ENCODE results near the gene DSP. TPM values are rescaled to one million over a fixed set of nuclear protein-coding genes. Genes with fewer than 3 reads are reported as not detected.
A peak's percentile ranks its signal among the peaks of the same experiment; 100 is the strongest.

The DSP gene
- total and polyA plus RNA-seq, 2 of the 13 experiments (the other 11 are each of a cell fraction or from before 2014, with no cell fraction given), result 89.8 to 117 TPM

GRCh38 chr6:7523922-7524321 lies 17.5 kb upstream of the DSP start:
- Histone ChIP-seq H3K27me3 (ENCODE audit: control insufficient read depth in 1 of 2, insufficient read depth in 2 of 2, low read length in 2 of 2) (peaks cover 0 to 19% of the 10 kb centered on the region in 2 experiments; a peak in 3 of 5 replicates), H3K36me3 (replicated peaks in 1 of 2; ENCODE audit: control insufficient read depth in 1 of 2, insufficient read depth in 2 of 2, low read length in 2 of 2) (no peaks in the 10 kb centered on the region), H2AFZ (ENCODE audit: low read length) (no peak overlapping the region), H4K20me1 (ENCODE audit: insufficient read depth, low read length) (no peaks in the 10 kb centered on the region), H3K4me2 (ENCODE audit: low read depth, low read length) (no peak overlapping the region), H3K27ac (ENCODE audit: extremely low read length, insufficient read depth, low read length) (no peak overlapping the region), H3K4me1 (ENCODE audit: insufficient read depth, low read length) (no peaks in the 10 kb centered on the region), H3K9ac (ENCODE audit: insufficient read depth, low read depth, low read length) (no peak overlapping the region), H3K4me3 (replicated peaks in 1 of 3; ENCODE audit: insufficient read depth in 1 of 3, low read depth in 2 of 3, low read length in 3 of 3) (no peak overlapping the region), H3K9me3 (ENCODE audit: low read length) (no peaks in the 10 kb centered on the region), H3K79me2 (ENCODE audit: insufficient read depth, low read length) (no peaks in the 10 kb centered on the region)
- ChIA-PET POLR2A (interaction anchor here (0.7 kb wide), 1 partner anchor 17 kb away, joined by 3 read pairs; no protein-coding TSS in a partner anchor), CTCF (ENCODE audit: low intra/inter-chr PET ratio, low total read pairs) (no interaction called here)
- ATAC-seq (no peak), DNase-seq (ENCODE audit: low spot score) (no peak), FAIRE-seq (no peak)
- no TSS peak for BruUV-seq (replicated peaks)
- WGBS (ENCODE audit: low lambda C conversion rate), result 0% methylated on average over 2 of the region's 2 CpGs
- intact Hi-C loops (cut with micrococcal nuclease; ENCODE audit: unreplicated experiment), result no loop called here
- in situ Hi-C loops (cut with HindIII; ENCODE audit: extremely low pct_ligation_motif_present, low pct_unique_long_range_greater_than_20kb), result no loop called here
- TF ChIP-seq ZBTB4 (CRISPR knock-in tag; IDR thresholded peaks at IDR 0.05; ENCODE audit: borderline replicate concordance), result no peak
- TF ChIP-seq CEBPB (IDR thresholded peaks at IDR 0.05; ENCODE audit: borderline replicate concordance, low read depth, low read length), result peak; percentile 12; the same call in 1 of the 2 replicates

- Histone ChIP-seq H3K36me3 (replicated peaks in 1 of 2; ENCODE audit: control insufficient read depth in 1 of 2, insufficient read depth in 2 of 2, low read length in 2 of 2) (no peaks in the 10 kb centered on the region), H4K20me1 (ENCODE audit: insufficient read depth, low read length) (no peaks in the 10 kb centered on the region), H3K9ac (ENCODE audit: insufficient read depth, low read depth, low read length) (no peak overlapping the region), H3K4me3 (replicated peaks in 1 of 3; ENCODE audit: insufficient read depth in 1 of 3, low read depth in 2 of 3, low read length in 3 of 3) (no peak overlapping the region), H3K27me3 (ENCODE audit: control insufficient read depth in 1 of 2, insufficient read depth in 2 of 2, low read length in 2 of 2) (peaks cover 0 to 23% of the 10 kb centered on the region in 2 experiments; a peak in 3 of 5 replicates), H2AFZ (ENCODE audit: low read length) (no peak overlapping the region), H3K4me1 (ENCODE audit: insufficient read depth, low read length) (no peaks in the 10 kb centered on the region), H3K79me2 (ENCODE audit: insufficient read depth, low read length) (no peaks in the 10 kb centered on the region), H3K9me3 (ENCODE audit: low read length) (no peaks in the 10 kb centered on the region), H3K27ac (ENCODE audit: extremely low read length, insufficient read depth, low read length) (no peak overlapping the region), H3K4me2 (ENCODE audit: low read depth, low read length) (no peak overlapping the region)
- FAIRE-seq, result no peak
- CTCF ChIA-PET (ENCODE audit: low intra/inter-chr PET ratio, low total read pairs), result no interaction called here
- BruUV-seq (replicated peaks), result no TSS peak
- 59% methylated on average over 11 of the region's 11 CpGs for WGBS (ENCODE audit: low lambda C conversion rate)
- ATAC-seq, result no peak
- in situ Hi-C loops (cut with HindIII; ENCODE audit: extremely low pct_ligation_motif_present, low pct_unique_long_range_greater_than_20kb), result no loop called here
- intact Hi-C loops (cut with micrococcal nuclease; ENCODE audit: unreplicated experiment), result no loop called here
- no peak for TF ChIP-seq DNMT1 (CRISPR knock-in tag; IDR thresholded peaks at IDR 0.05)
- TF ChIP-seq REL (CRISPR knock-in tag; conservative IDR thresholded peaks at IDR 0.05), result no peak
- no peak for TF ChIP-seq HNF4G (IDR thresholded peaks at IDR 0.05; ENCODE audit: borderline replicate concordance, low read depth, low read length)
- TF ChIP-seq HNF4G (CRISPR knock-in tag; IDR thresholded peaks at IDR 0.05; ENCODE audit: borderline replicate concordance, low read depth), result no peak
- TF ChIP-seq LBX2 (CRISPR knock-in tag; IDR thresholded peaks at IDR 0.05; ENCODE audit: borderline replicate concordance), result no peak
- TF ChIP-seq ZNF614 (CRISPR knock-in tag; IDR thresholded peaks at IDR 0.05; ENCODE audit: borderline replicate concordance), result no peak
- TF ChIP-seq KDM3A (CRISPR knock-in tag; IDR thresholded peaks at IDR 0.05; ENCODE audit: low read depth), result no peak
- TF ChIP-seq TIGD3 (CRISPR knock-in tag; IDR thresholded peaks at IDR 0.05; ENCODE audit: borderline replicate concordance), result no peak
- POLR2A ChIA-PET, result no interaction called here
- no peak for DNase-seq (ENCODE audit: low spot score)
These were observed 14.7 kb upstream of the DSP start for GRCh38 chr6:7526755-7527154.
